ENCODE data around the gene CYP2D6.
"Not testable (repeated sequence)": the region's sequence is repeated elsewhere in the genome, so short reads cannot be mapped to it uniquely, and the experiment has no call there.

DNA sequence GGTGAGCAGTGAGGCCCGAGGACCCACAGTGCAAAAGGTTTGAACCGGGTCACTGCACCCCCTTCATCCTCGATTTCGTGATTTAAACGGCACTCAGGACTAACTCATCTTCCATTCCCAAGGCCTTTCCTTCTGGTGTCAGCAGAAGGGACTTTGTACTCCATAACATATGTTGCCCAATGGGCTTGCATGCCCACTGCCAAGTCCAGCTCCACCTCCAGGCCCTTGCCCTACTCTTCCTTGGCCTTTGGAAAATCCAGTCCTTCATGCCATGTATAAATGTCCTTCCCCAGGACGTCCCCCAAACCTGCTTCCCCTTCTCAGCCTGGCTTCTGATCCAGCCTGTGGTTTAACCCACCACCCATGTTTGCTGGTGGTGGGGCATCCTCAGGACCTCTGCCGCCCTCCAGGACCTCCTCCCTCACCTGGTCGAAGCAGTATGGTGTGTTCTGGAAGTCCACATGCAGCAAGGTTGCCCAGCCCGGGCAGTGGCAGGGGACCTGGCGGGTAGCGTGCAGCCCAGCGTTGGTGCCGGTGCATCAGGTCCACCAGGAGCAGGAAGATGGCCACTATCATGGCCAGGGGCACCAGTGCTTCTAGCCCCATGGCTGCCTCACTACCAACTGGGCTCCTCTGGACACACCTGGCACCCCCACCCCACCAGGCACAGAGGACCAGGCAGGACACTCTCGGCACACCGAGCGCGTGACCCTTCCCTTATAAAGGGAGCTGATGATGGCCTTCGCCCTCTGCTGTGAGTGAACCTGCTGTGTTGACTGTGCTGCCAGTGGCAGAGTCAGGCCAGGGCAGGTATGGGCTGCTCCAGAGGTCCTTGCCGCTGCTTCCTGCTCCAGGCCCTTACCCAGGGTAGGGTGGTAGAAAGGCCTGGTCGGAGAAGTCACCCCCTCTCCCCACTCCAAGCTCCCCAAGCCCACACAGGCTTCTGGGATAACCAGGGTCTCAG lies 13.5 kb upstream of the CYP2D6 start:
- TF ChIP-seq, protein P1, sequence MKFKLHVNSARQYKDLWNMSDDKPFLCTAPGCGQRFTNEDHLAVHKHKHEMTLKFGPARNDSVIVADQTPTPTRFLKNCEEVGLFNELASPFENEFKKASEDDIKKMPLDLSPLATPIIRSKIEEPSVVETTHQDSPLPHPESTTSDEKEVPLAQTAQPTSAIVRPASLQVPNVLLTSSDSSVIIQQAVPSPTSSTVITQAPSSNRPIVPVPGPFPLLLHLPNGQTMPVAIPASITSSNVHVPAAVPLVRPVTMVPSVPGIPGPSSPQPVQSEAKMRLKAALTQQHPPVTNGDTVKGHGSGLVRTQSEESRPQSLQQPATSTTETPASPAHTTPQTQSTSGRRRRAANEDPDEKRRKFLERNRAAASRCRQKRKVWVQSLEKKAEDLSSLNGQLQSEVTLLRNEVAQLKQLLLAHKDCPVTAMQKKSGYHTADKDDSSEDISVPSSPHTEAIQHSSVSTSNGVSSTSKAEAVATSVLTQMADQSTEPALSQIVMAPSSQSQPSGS (IDR thresholded peaks at IDR 0.05; ENCODE audit: low read length), result not testable (repeated sequence)
- TF ChIP-seq, protein P2, sequence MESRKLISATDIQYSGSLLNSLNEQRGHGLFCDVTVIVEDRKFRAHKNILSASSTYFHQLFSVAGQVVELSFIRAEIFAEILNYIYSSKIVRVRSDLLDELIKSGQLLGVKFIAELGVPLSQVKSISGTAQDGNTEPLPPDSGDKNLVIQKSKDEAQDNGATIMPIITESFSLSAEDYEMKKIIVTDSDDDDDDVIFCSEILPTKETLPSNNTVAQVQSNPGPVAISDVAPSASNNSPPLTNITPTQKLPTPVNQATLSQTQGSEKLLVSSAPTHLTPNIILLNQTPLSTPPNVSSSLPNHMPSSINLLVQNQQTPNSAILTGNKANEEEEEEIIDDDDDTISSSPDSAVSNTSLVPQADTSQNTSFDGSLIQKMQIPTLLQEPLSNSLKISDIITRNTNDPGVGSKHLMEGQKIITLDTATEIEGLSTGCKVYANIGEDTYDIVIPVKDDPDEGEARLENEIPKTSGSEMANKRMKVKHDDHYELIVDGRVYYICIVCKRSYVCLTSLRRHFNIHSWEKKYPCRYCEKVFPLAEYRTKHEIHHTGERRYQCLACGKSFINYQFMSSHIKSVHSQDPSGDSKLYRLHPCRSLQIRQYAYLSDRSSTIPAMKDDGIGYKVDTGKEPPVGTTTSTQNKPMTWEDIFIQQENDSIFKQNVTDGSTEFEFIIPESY (IDR thresholded peaks at IDR 0.05), result not testable (repeated sequence)
- not testable (repeated sequence) for TF ChIP-seq RAD21 (IDR thresholded peaks at IDR 0.05; ENCODE audit: insufficient read depth, low read depth, low read length); KLF5 (IDR thresholded peaks at IDR 0.05; ENCODE audit: partially characterized antibody); STAT3 (IDR thresholded peaks at IDR 0.05; ENCODE audit: low read depth, low read length)
- TF ChIP-seq, protein P3, sequence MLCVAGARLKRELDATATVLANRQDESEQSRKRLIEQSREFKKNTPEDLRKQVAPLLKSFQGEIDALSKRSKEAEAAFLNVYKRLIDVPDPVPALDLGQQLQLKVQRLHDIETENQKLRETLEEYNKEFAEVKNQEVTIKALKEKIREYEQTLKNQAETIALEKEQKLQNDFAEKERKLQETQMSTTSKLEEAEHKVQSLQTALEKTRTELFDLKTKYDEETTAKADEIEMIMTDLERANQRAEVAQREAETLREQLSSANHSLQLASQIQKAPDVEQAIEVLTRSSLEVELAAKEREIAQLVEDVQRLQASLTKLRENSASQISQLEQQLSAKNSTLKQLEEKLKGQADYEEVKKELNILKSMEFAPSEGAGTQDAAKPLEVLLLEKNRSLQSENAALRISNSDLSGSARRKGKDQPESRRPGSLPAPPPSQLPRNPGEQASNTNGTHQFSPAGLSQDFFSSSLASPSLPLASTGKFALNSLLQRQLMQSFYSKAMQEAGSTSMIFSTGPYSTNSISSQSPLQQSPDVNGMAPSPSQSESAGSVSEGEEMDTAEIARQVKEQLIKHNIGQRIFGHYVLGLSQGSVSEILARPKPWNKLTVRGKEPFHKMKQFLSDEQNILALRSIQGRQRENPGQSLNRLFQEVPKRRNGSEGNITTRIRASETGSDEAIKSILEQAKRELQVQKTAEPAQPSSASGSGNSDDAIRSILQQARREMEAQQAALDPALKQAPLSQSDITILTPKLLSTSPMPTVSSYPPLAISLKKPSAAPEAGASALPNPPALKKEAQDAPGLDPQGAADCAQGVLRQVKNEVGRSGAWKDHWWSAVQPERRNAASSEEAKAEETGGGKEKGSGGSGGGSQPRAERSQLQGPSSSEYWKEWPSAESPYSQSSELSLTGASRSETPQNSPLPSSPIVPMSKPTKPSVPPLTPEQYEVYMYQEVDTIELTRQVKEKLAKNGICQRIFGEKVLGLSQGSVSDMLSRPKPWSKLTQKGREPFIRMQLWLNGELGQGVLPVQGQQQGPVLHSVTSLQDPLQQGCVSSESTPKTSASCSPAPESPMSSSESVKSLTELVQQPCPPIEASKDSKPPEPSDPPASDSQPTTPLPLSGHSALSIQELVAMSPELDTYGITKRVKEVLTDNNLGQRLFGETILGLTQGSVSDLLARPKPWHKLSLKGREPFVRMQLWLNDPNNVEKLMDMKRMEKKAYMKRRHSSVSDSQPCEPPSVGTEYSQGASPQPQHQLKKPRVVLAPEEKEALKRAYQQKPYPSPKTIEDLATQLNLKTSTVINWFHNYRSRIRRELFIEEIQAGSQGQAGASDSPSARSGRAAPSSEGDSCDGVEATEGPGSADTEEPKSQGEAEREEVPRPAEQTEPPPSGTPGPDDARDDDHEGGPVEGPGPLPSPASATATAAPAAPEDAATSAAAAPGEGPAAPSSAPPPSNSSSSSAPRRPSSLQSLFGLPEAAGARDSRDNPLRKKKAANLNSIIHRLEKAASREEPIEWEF (IDR thresholded peaks at IDR 0.05; ENCODE audit: insufficient replicate concordance, low read depth, low read length), result not testable (repeated sequence)

Measured in GM12878 (cell line).